Neuronal stem cell (in vitro differentiated cells): ENCODE data around the gene HNRNPLL.
"Not testable (repeated sequence)": the region's sequence is repeated elsewhere in the genome, so short reads cannot be mapped to it uniquely, and the experiment has no call there.

Experiments
- DNase-seq: peaks from one replicate; pipeline ENCODE4 v3.0.0-alpha.2; 2013; ENCODE audit warnings: low spot score
- H2AFZ ChIP-seq: one replicate; pipeline ENCODE4 v1.6.1; 2013; ENCODE audit warnings: mild to moderate bottlenecking, low read length, inconsistent platforms
- H2AK5ac ChIP-seq: 2 replicates; pipeline ENCODE4 v1.6.1; 2013; ENCODE audit warnings: low read depth, mild to moderate bottlenecking, inconsistent platforms, low read length, moderate library complexity, mixed read lengths
- H2BK120ac ChIP-seq: 2 replicates; pipeline ENCODE4 v1.6.1; 2013; ENCODE audit warnings: low read depth, mild to moderate bottlenecking, inconsistent platforms, low read length, moderate library complexity, mixed read lengths
- H2BK12ac ChIP-seq: one replicate; pipeline ENCODE4 v1.6.1; 2013; ENCODE audit warnings: low read length, inconsistent platforms
- H2BK15ac ChIP-seq: 2 replicates; pipeline ENCODE4 v1.6.1; 2013; ENCODE audit warnings: mild to moderate bottlenecking, low read length, inconsistent platforms, mixed read lengths
- H2BK5ac ChIP-seq: one replicate; pipeline ENCODE4 v1.6.1; 2013; ENCODE audit warnings: inconsistent platforms, mild to moderate bottlenecking, low read length, moderate library complexity
- H3K14ac ChIP-seq: one replicate; pipeline ENCODE4 v1.6.1; 2013; ENCODE audit warnings: low read length, inconsistent platforms
- H3K18ac ChIP-seq: 2 replicates; pipeline ENCODE4 v1.6.1; 2013; ENCODE audit warnings: low read length, inconsistent platforms
- H3K23ac ChIP-seq: 2 replicates; pipeline ENCODE4 v1.6.1; 2013; ENCODE audit warnings: low read depth, mild to moderate bottlenecking, mixed read lengths, low read length, inconsistent platforms; ENCODE audit not compliant: poor library complexity
- H3K27ac ChIP-seq: replicated peaks from 3 replicates; pipeline ENCODE4 v1.5.1; 2013; ENCODE audit warnings: low read length, inconsistent platforms
- H3K27me3 ChIP-seq, 3 experiments: 2 replicates each; pipeline ENCODE4 v1.6.1; 2013; ENCODE audit warnings: low read length in 3 of 3, mild to moderate bottlenecking in 2 of 3, inconsistent platforms in 1 of 3, low read depth in 1 of 3, mixed read lengths in 1 of 3, moderate library complexity in 1 of 3; ENCODE audit not compliant: control insufficient read depth in 3 of 3, insufficient read depth in 3 of 3
- H3K36me3 ChIP-seq, 2 donors: replicated peaks in 1 of 2; 2 replicates each; pipeline ENCODE4 v1.6.1; 2013; ENCODE audit warnings: low read length in 2 of 2; ENCODE audit not compliant: control insufficient read depth in 2 of 2, insufficient read depth in 2 of 2
- H3K4ac ChIP-seq: 2 replicates; pipeline ENCODE4 v1.6.1; 2013; ENCODE audit warnings: inconsistent platforms, mild to moderate bottlenecking, low read length, moderate library complexity
- H3K4me1 ChIP-seq, 2 donors: 1 replicate in 1 of 2; 2 replicates in 1 of 2; pipeline ENCODE4 v1.6.1; 2013; ENCODE audit warnings: low read length in 2 of 2, low read depth in 1 of 2; ENCODE audit not compliant: control insufficient read depth in 2 of 2, insufficient read depth in 1 of 2
- H3K4me2 ChIP-seq: one replicate; pipeline ENCODE4 v1.6.1; 2013; ENCODE audit warnings: mild to moderate bottlenecking, low read length, inconsistent platforms; ENCODE audit not compliant: insufficient read depth, poor library complexity, severe bottlenecking
- H3K4me3 ChIP-seq, 2 donors: 2 replicates each; pipeline ENCODE4 v1.5.1; 2013; ENCODE audit warnings: low read length in 2 of 2, mild to moderate bottlenecking in 2 of 2, inconsistent platforms in 1 of 2, moderate library complexity in 1 of 2
- H3K79me1 ChIP-seq: one replicate; pipeline ENCODE4 v1.6.1; 2013; ENCODE audit warnings: low read depth, mild to moderate bottlenecking, inconsistent platforms, low read length, moderate library complexity
- H3K9ac ChIP-seq: one replicate; pipeline ENCODE4 v1.6.1; 2013; ENCODE audit warnings: mild to moderate bottlenecking, low read depth, low read length, inconsistent platforms; ENCODE audit not compliant: poor library complexity
- H3K9me3 ChIP-seq, 2 donors: replicated peaks in 1 of 2; 2 replicates each; pipeline versions ENCODE3 to v1.6.1; 2013; ENCODE audit warnings: low read length in 2 of 2, mild to moderate bottlenecking in 2 of 2, inconsistent platforms in 1 of 2, low read depth in 1 of 2, mixed read lengths in 1 of 2, moderate library complexity in 1 of 2; ENCODE audit not compliant: control insufficient read depth in 2 of 2, insufficient read depth in 1 of 2
- H4K8ac ChIP-seq: one replicate; pipeline ENCODE4 v1.6.1; 2013; ENCODE audit warnings: low read depth, mild to moderate bottlenecking, inconsistent platforms, low read length, moderate library complexity
- H4K91ac ChIP-seq: one replicate; pipeline ENCODE4 v1.6.1; 2013; ENCODE audit warnings: low read length, low read depth, mild to moderate bottlenecking, inconsistent platforms; ENCODE audit not compliant: poor library complexity
- WGBS, 2 donors: extraction: QIAGEN DNeasy Blood & Tissue Kit; methylation state at CpG; one replicate each; pipeline ENCODE4 v1.1.7; 2013; ENCODE audit warnings: missing lambda C conversion rate in 2 of 2, mixed read lengths in 1 of 2; ENCODE audit not compliant: insufficient read length in 2 of 2, insufficient replicate concordance in 1 of 2; ENCODE audit errors: extremely low coverage in 2 of 2; 5-methylcytosine and 5-hydroxymethylcytosine counted together

Gene HNRNPLL

DNA sequence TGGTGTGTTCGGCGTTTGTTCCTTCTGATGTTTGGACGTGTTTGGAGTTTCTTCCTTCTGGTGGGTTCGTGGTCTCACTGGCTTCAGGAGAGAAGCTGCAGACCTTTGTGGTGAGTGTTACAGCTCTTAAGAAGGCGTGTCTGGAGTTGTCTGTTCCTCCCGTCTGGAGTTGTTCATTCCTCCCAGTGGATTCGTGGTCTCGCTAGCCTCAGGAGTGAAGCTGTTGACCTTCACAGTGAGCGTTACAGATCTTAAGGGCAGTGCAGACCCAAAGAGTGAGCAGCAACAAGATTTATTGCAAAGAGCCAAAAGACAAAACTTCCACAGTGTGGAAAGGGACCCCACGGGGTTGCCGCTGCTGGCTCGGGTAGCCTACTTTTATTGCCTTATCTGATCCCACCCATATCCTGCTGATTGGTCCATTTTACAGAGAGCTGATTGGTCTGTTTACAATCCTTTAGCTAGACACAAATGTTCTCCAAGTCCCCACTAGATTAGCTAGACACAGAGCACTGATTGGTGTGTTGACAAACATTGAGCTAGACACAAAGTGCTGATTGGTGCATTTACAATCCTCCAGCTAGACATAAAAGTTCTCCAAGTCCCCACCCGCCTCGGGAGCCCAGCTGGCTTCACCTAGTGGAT, 39.8 kb upstream of the HNRNPLL start:
- H3K23ac ChIP-seq, H3K9ac ChIP-seq, H3K18ac ChIP-seq, H4K8ac ChIP-seq, H3K79me1 ChIP-seq, H3K14ac ChIP-seq, H2BK5ac ChIP-seq, H3K27me3 ChIP-seq, H2BK12ac ChIP-seq, H3K36me3 ChIP-seq, H2BK15ac ChIP-seq, DNase-seq, H2AFZ ChIP-seq, H2AK5ac ChIP-seq, H3K4me3 ChIP-seq, H3K4me2 ChIP-seq, H3K27ac ChIP-seq, H2BK120ac ChIP-seq, H3K4ac ChIP-seq, H3K9me3 ChIP-seq, H3K4me1 ChIP-seq, H4K91ac ChIP-seq: not testable (repeated sequence)
- no CpG with 5 or more reads among the region's 14 CpGs for WGBS, 2 donors

DNA sequence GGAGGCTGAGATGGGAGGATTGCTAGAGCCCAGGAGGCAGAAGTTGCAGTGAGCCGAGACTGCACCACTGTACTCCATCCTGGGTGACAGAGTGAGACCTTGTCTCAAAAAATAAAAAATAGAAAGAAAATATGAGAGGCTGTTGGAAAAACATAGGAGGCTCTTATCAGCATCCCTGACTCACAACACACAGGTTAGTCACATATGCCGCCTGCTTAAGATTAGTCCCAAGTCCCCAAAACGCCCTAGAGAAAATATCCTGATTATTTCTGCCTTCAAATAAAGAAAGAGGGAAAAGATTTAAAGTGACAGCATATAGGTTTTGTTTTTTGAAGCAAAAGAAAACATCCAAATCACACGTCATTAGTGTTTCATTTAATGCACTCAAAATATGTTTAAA, 33.3 kb upstream of the HNRNPLL start:
- Histone ChIP-seq H3K27ac (no peak overlapping the region), H3K14ac (no peak overlapping the region), H3K4me2 (no peak overlapping the region), H4K91ac (no peak overlapping the region), H4K8ac (no peak overlapping the region), H3K9me3 (no peaks in the 10 kb centered on the region), H2AFZ (no peak overlapping the region), H3K4ac (no peak overlapping the region), H3K4me3 (no peak overlapping the region), H2BK15ac (no peak overlapping the region), H3K4me1 (no peaks in the 10 kb centered on the region), H2AK5ac (no peak overlapping the region), H3K23ac (no peak overlapping the region), H3K27me3 (peaks cover 0 to 4% (median 0%) of the 10 kb centered on the region in 3 experiments), H2BK5ac (no peak overlapping the region), H2BK12ac (no peak overlapping the region), H3K18ac (no peak overlapping the region), H2BK120ac (no peak overlapping the region), H3K79me1 (no peaks in the 10 kb centered on the region), H3K9ac (no peak overlapping the region), H3K36me3 (no peaks in the 10 kb centered on the region)
- no CpG with 5 or more reads among the region's 4 CpGs for WGBS, 2 donors
- no peak for DNase-seq

DNA sequence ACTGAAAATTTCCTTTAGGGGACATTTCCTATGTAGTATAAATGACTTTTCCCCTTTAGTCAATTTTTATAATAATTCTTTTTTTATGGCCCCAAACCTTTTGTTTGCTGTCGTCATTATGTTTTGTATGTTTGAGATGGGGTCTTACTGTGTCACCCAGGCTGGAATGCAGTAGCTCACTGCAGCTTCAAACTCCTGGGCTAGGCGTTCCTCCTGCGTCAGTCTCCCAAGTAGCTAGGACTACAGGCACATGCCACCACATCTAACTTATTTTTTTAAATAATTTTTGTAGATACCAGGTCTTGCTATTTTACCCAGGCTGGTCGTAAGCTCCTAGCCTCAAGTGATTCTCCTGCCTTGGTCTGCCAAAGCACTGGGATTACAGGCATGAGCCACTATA, 32.4 kb upstream of the HNRNPLL start:
- no peak overlapping the region for H2BK5ac ChIP-seq
- H3K79me1 ChIP-seq = no peaks in the 10 kb centered on the region
- H3K36me3 ChIP-seq = no peaks in the 10 kb centered on the region
- no peak overlapping the region for H2AK5ac ChIP-seq
- H3K27ac ChIP-seq = no peak overlapping the region
- H3K9ac ChIP-seq = no peak overlapping the region
- H3K9me3 ChIP-seq = no peaks in the 10 kb centered on the region
- H3K23ac ChIP-seq = no peak overlapping the region
- no peak overlapping the region for H4K91ac ChIP-seq
- no peak overlapping the region for H4K8ac ChIP-seq
- peaks cover 0 to 4% (median 0%) of the 10 kb centered on the region in 3 experiments for H3K27me3 ChIP-seq
- no peak overlapping the region for H3K14ac ChIP-seq
- H3K4ac ChIP-seq = no peak overlapping the region
- no peak overlapping the region for H2AFZ ChIP-seq
- H2BK12ac ChIP-seq = no peak overlapping the region
- H3K4me1 ChIP-seq = no peaks in the 10 kb centered on the region
- no peak overlapping the region for H2BK120ac ChIP-seq
- no peak for DNase-seq
- H2BK15ac ChIP-seq = no peak overlapping the region
- no peak overlapping the region for H3K4me3 ChIP-seq
- no peak overlapping the region for H3K18ac ChIP-seq
- WGBS, 2 donors = no CpG with 5 or more reads among the region's 4 CpGs
- no peak overlapping the region for H3K4me2 ChIP-seq

DNA sequence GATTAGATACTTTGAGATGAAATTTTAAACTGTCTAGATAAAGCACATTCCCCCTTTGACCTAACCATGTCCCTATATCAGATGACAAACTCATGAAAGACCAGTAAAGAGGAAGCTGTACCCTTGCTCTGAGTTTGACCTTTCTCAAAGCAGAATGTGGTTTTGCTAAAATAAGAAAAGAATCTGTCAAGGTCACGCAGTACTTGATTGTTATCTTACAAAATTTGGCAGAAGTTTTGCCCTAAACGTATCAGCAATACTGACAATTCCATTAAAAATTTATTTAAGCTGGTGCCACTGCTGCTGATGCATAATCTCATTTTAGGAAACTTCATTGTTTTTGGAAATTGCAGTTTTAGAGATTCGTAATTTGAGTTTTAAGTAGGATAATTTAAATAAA, 32.0 kb upstream of the HNRNPLL start:
- no peak overlapping the region for H3K4me2 ChIP-seq
- no peak for DNase-seq
- no peaks in the 10 kb centered on the region for H3K4me1 ChIP-seq
- WGBS, 2 donors = 100% methylated on average over 1 of the region's 3 CpGs
- no peak overlapping the region for H3K4ac ChIP-seq
- H3K27me3 ChIP-seq = peaks cover 0 to 4% (median 0%) of the 10 kb centered on the region in 3 experiments
- H3K79me1 ChIP-seq = no peaks in the 10 kb centered on the region
- no peak overlapping the region for H4K91ac ChIP-seq
- no peak overlapping the region for H2BK15ac ChIP-seq
- peaks cover 2% of the 10 kb centered on the region in 2 donors for H3K9me3 ChIP-seq
- H3K14ac ChIP-seq = no peak overlapping the region
- no peak overlapping the region for H2BK5ac ChIP-seq
- H2AFZ ChIP-seq = no peak overlapping the region
- no peak overlapping the region for H2BK120ac ChIP-seq
- no peak overlapping the region for H3K9ac ChIP-seq
- H2BK12ac ChIP-seq = no peak overlapping the region
- H3K18ac ChIP-seq = no peak overlapping the region
- H2AK5ac ChIP-seq = no peak overlapping the region
- no peak overlapping the region for H3K23ac ChIP-seq
- H3K36me3 ChIP-seq = no peaks in the 10 kb centered on the region
- H3K4me3 ChIP-seq = no peak overlapping the region
- no peak overlapping the region for H3K27ac ChIP-seq
- H4K8ac ChIP-seq = no peak overlapping the region
